Activated naive CD4-positive, alpha-beta T cell treated with anti-CD3 and anti-CD28 coated beads, Interleukin-2, amount 50 U/mL, for 16 hours (primary cell): ENCODE data around the gene IKZF2.

Experiments
- DNase-seq: peaks from one replicate; pipeline ENCODE4 v3.0.0-alpha.2; 2020

IKZF2 gene

GRCh38 chr2:213151437-213152064 is at the start of gene IKZF2:
Gene IKZF2 (minus strand): TSS chr2:213151612. CDS start chr2:213148629, 2,983 bp downstream.
- peak; percentile 52 for DNase-seq

GRCh38 chr2:213199871-213200270 is 48.5 kb upstream of the IKZF2 start:
- no peak for DNase-seq

- no peak for DNase-seq
These were observed 37.8 kb upstream of the IKZF2 start for GRCh38 chr2:213189001-213189899.

- no peak for DNase-seq
These were observed 37.1 kb upstream of the IKZF2 start for GRCh38 chr2:213188533-213188867.

GRCh38 chr2:213187833-213188532 is 36.6 kb upstream of the IKZF2 start:
- DNase-seq = no peak

- DNase-seq = no peak
These were observed 36.0 kb upstream of the IKZF2 start for GRCh38 chr2:213187386-213187785.

GRCh38 chr2:213185147-213185822 is 33.9 kb upstream of the IKZF2 start:
- DNase-seq = no peak

- DNase-seq = no peak
These were observed 30.3 kb upstream of the IKZF2 start for GRCh38 chr2:213181712-213182111.

- no peak for DNase-seq
These were observed 26.3 kb upstream of the IKZF2 start for GRCh38 chr2:213177679-213178078.

GRCh38 chr2:213175673-213176247 is 24.3 kb upstream of the IKZF2 start:
- no peak for DNase-seq

- DNase-seq = no peak
These were observed 21.2 kb upstream of the IKZF2 start for GRCh38 chr2:213172641-213173040.

- DNase-seq = no peak
These were observed 19.7 kb upstream of the IKZF2 start for GRCh38 chr2:213171147-213171546.

- no peak for DNase-seq
These were observed 16.0 kb upstream of the IKZF2 start for GRCh38 chr2:213167271-213167930.

GRCh38 chr2:213166109-213166508 is 14.7 kb upstream of the IKZF2 start:
- no peak for DNase-seq

- DNase-seq = no peak
These were observed 12.9 kb upstream of the IKZF2 start for GRCh38 chr2:213164263-213164662.

GRCh38 chr2:213162516-213163118 is 11.2 kb upstream of the IKZF2 start:
- DNase-seq = no peak

GRCh38 chr2:213161759-213162515 is 10.5 kb upstream of the IKZF2 start:
- DNase-seq = no peak

- no peak for DNase-seq
These were observed 8.4 kb upstream of the IKZF2 start for GRCh38 chr2:213159768-213160167.

- no peak for DNase-seq
These were observed 5.8 kb upstream of the IKZF2 start for GRCh38 chr2:213157242-213157641.

- DNase-seq = no peak
These were observed 5.3 kb upstream of the IKZF2 start for GRCh38 chr2:213156717-213157116.

GRCh38 chr2:213152888-213153287 is 1.5 kb upstream of the IKZF2 start:
- no peak for DNase-seq
